IPS-18a (cell line): Measurements from ENCODE around the gene BRSK2.

Experiments used
- H3K27ac ChIP-seq: one replicate; pipeline ENCODE4 v1.5.1; 2013; ENCODE audit warnings: low read length
- H3K27me3 ChIP-seq: one replicate; pipeline ENCODE4 v1.6.1; 2013; ENCODE audit warnings: mild to moderate bottlenecking, low read length; ENCODE audit not compliant: control insufficient read depth, insufficient read depth
- H3K36me3 ChIP-seq: one replicate; pipeline ENCODE4 v1.6.1; 2013; ENCODE audit warnings: low read depth, low read length; ENCODE audit not compliant: control insufficient read depth
- H3K4me1 ChIP-seq: one replicate; pipeline ENCODE4 v1.6.1; 2013; ENCODE audit warnings: low read depth, low read length; ENCODE audit not compliant: control insufficient read depth
- H3K4me3 ChIP-seq: one replicate; pipeline ENCODE4 v1.5.1; 2013; ENCODE audit warnings: low read length
- H3K9ac ChIP-seq: one replicate; pipeline ENCODE4 v1.6.1; 2013; ENCODE audit warnings: mild to moderate bottlenecking, low read length, moderate library complexity
- H3K9me3 ChIP-seq: one replicate; pipeline ENCODE4 v1.6.1; 2013; ENCODE audit warnings: low read depth, low read length; ENCODE audit not compliant: control insufficient read depth

Gene BRSK2

GRCh38 chr11:1348146-1348795, 41.5 kb upstream of the BRSK2 start:
- Histone ChIP-seq H3K36me3 (no peaks in the 10 kb centered on the region), H3K27me3 (no peaks in the 10 kb centered on the region), H3K9me3 (no peaks in the 10 kb centered on the region), H3K4me1 (peaks cover 3% of the 10 kb centered on the region), H3K9ac (no peak overlapping the region), H3K27ac (no peak overlapping the region), H3K4me3 (no peak overlapping the region)

GRCh38 chr11:1348796-1349326, 40.9 kb upstream of the BRSK2 start:
- Histone ChIP-seq H3K4me1 (peaks cover 3% of the 10 kb centered on the region), H3K27me3 (no peaks in the 10 kb centered on the region), H3K36me3 (no peaks in the 10 kb centered on the region), H3K27ac (no peak overlapping the region), H3K9me3 (no peaks in the 10 kb centered on the region), H3K9ac (no peak overlapping the region), H3K4me3 (no peak overlapping the region)

- H3K27ac ChIP-seq, result no peak overlapping the region
- no peaks in the 10 kb centered on the region for H3K27me3 ChIP-seq
- no peak overlapping the region for H3K4me3 ChIP-seq
- no peaks in the 10 kb centered on the region for H3K36me3 ChIP-seq
- H3K9me3 ChIP-seq, result no peaks in the 10 kb centered on the region
- H3K9ac ChIP-seq, result no peak overlapping the region
- peaks cover 3% of the 10 kb centered on the region for H3K4me1 ChIP-seq
Observed at GRCh38 chr11:1349327-1350041, 40.2 kb upstream of the BRSK2 start.

GRCh38 chr11:1350086-1350725, 39.5 kb upstream of the BRSK2 start:
- no peak overlapping the region for H3K9ac ChIP-seq
- no peak overlapping the region for H3K4me3 ChIP-seq
- no peaks in the 10 kb centered on the region for H3K9me3 ChIP-seq
- H3K36me3 ChIP-seq, result no peaks in the 10 kb centered on the region
- peaks cover 3% of the 10 kb centered on the region for H3K4me1 ChIP-seq
- no peak overlapping the region for H3K27ac ChIP-seq
- no peaks in the 10 kb centered on the region for H3K27me3 ChIP-seq

GRCh38 chr11:1351278-1351937, 38.3 kb upstream of the BRSK2 start:
- Histone ChIP-seq H3K9ac (peak overlapping the region; percentile 19), H3K4me3 (no peak overlapping the region), H3K36me3 (no peaks in the 10 kb centered on the region), H3K9me3 (no peaks in the 10 kb centered on the region), H3K27ac (no peak overlapping the region), H3K4me1 (peaks cover 3% of the 10 kb centered on the region), H3K27me3 (no peaks in the 10 kb centered on the region)

GRCh38 chr11:1352696-1353382, 36.9 kb upstream of the BRSK2 start:
- Histone ChIP-seq H3K4me3 (no peak overlapping the region), H3K9me3 (no peaks in the 10 kb centered on the region), H3K9ac (no peak overlapping the region), H3K27me3 (no peaks in the 10 kb centered on the region), H3K36me3 (no peaks in the 10 kb centered on the region), H3K4me1 (peaks cover 3% of the 10 kb centered on the region), H3K27ac (no peak overlapping the region)

GRCh38 chr11:1353383-1354124, 36.2 kb upstream of the BRSK2 start:
- Histone ChIP-seq H3K9ac (no peak overlapping the region), H3K27ac (no peak overlapping the region), H3K27me3 (no peaks in the 10 kb centered on the region), H3K36me3 (no peaks in the 10 kb centered on the region), H3K4me3 (no peak overlapping the region), H3K4me1 (peaks cover 3% of the 10 kb centered on the region), H3K9me3 (no peaks in the 10 kb centered on the region)

GRCh38 chr11:1354125-1354938, 35.4 kb upstream of the BRSK2 start:
- Histone ChIP-seq H3K4me3 (no peak overlapping the region), H3K4me1 (peaks cover 3% of the 10 kb centered on the region), H3K27ac (no peak overlapping the region), H3K27me3 (no peaks in the 10 kb centered on the region), H3K36me3 (no peaks in the 10 kb centered on the region), H3K9me3 (no peaks in the 10 kb centered on the region), H3K9ac (no peak overlapping the region)

- Histone ChIP-seq H3K27me3 (no peaks in the 10 kb centered on the region), H3K9me3 (no peaks in the 10 kb centered on the region), H3K36me3 (no peaks in the 10 kb centered on the region), H3K4me1 (peaks cover 3% of the 10 kb centered on the region), H3K4me3 (no peak overlapping the region), H3K9ac (no peak overlapping the region), H3K27ac (no peak overlapping the region)
Observed at GRCh38 chr11:1356007-1356435, 33.7 kb upstream of the BRSK2 start.

- Histone ChIP-seq H3K9ac (no peak overlapping the region), H3K4me1 (no peaks in the 10 kb centered on the region), H3K27me3 (no peaks in the 10 kb centered on the region), H3K4me3 (no peak overlapping the region), H3K27ac (no peak overlapping the region), H3K9me3 (no peaks in the 10 kb centered on the region), H3K36me3 (no peaks in the 10 kb centered on the region)
Observed at GRCh38 chr11:1356478-1356960, 33.2 kb upstream of the BRSK2 start.
